Natural killer cell treated with Interleukin-12 subunit alpha and Interleukin-12 subunit beta and Interleukin-15 and Interleukin-18, amount 100 ng/mL, for 72 hours (primary cell): ENCODE data around the gene SCLT1. TPM values are rescaled to one million over a fixed set of nuclear protein-coding genes. Genes with fewer than 3 reads are reported as not detected.
"Not testable (repeated sequence)": the region's sequence is repeated elsewhere in the genome, so short reads cannot be mapped to it uniquely, and the experiment has no call there.

Experiments
- ATAC-seq, 2 donors: fragments of 150-1000 bp; cut with Tn5 transposase in 1 of 2; sonication (Bioruptor Pico), chemical (Tn5 transposase) in 1 of 2; 2 replicates each; pipeline ENCODE4 v1.10.0; 2021
- DNase-seq: peaks from one replicate; pipeline ENCODE4 v3.0.0; 2022; ENCODE audit warnings: low spot score
- H3K27ac Mint-ChIP-seq, 2 donors: 1 replicate in 1 of 2; 2 replicates in 1 of 2; pipeline ENCODE4 v1.8.0; 2022; ENCODE audit warnings: mixed read lengths in 2 of 2, mild to moderate bottlenecking in 1 of 2, moderate library complexity in 1 of 2
- H3K27me3 Mint-ChIP-seq, 2 donors: 1 replicate in 1 of 2; 2 replicates in 1 of 2; pipeline ENCODE4 v1.8.0; 2022; ENCODE audit warnings: mixed read lengths in 2 of 2
- H3K36me3 Mint-ChIP-seq: one replicate; pipeline ENCODE4 v1.8.0; 2022; ENCODE audit warnings: mixed read lengths
- H3K4me1 Mint-ChIP-seq, 2 donors: 1 replicate in 1 of 2; 2 replicates in 1 of 2; pipeline ENCODE4 v1.8.0; 2022; ENCODE audit warnings: low read depth in 2 of 2, mixed read lengths in 2 of 2, mild to moderate bottlenecking in 1 of 2
- H3K4me3 Mint-ChIP-seq: one replicate; pipeline ENCODE4 v1.8.0; 2022; ENCODE audit warnings: mixed read lengths
- H3K9me3 Mint-ChIP-seq: 2 replicates; pipeline ENCODE4 v1.8.0; 2022; ENCODE audit warnings: mixed read lengths
- total RNA-seq, 2 donors: library from RNA; stranded (reverse); gene quantifications; one replicate each; pipeline ENCODE4 v1.2.3, GENCODE V29; 2022

Gene SCLT1
- total RNA-seq, result 10 to 100 TPM; 29.6 to 38.0 TPM

DNA sequence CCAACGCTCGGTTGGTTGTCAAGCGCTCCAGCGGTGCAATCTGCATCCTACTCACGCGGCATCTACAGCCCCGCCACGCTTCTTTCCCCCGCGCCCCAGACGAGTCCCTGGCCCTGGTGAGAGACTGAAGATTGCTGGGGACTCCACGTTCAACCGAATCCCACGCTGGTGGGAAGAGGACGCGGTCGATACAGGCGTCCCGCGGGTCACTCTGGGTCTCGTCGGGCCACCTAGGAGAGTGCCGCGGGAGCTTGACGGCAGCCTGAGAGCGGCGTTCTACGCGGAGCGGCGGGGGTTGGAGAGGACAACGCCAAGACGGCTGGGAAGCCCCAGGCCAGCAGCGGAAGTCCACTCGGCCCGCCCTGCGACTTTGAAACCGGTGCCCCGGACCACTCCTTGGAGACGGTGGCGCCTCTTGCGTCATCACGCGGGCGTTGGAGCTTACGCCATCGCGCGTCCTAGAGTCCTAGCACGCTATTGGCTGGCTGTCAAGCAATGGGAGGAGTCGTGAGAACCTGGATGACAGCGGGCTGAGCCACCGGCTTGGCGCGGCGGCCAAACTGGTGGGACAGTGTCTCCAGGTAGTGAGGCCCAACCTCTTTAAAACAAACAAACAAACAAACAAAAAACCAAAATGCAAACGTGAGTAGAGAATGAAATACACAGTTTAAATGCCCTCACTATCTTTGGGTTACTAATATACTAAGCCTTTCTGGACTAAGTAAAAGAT lies at the start of gene SCLT1:
TSS of gene SCLT1 (minus strand) at position 349 of the 730 bp plus-strand sequence. CDS start 436 bp downstream, outside the sequence.
- peak; percentile 97 for ATAC-seq
- Mint-ChIP-seq H3K36me3 (no peaks in the 10 kb centered on the region), H3K4me1 (peaks cover 30 to 36% of the 10 kb centered on the region in 2 donors), H3K27ac (no peak within 1 kb of the TSS), H3K27me3 (no peaks in the 10 kb centered on the region), H3K4me3 (no peak within 1 kb of the TSS), H3K9me3 (no peaks in the 10 kb centered on the region)
- DNase-seq, result peak; percentile 99

DNA sequence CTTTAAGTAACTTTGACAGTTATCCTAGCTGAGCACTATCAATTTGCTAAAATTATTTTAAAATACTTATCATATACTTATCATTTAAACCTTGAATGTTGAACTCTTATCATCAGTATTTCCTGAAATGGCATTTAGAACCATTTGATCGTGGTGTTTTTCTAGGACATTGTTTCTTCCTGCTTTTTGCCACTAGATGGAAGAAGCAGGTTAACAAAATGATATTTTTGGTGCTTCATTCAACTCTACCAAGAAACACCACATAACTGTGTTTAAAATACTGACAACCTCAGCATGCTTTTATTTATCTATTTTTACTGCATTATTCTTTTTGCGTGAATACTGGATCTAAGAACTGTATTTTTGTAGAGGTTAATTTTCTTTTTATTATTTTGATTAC lies 47.2 kb upstream of the SCLT1 start:
- H3K4me1 Mint-ChIP-seq, result no peaks in the 10 kb centered on the region
- ATAC-seq (no peak), DNase-seq (no peak)
- H3K27me3 Mint-ChIP-seq, result peaks cover 10 to 13% of the 10 kb centered on the region in 2 donors
- no peak overlapping the region for H3K4me3 Mint-ChIP-seq
- H3K9me3 Mint-ChIP-seq, result no peaks in the 10 kb centered on the region
- H3K27ac Mint-ChIP-seq, result no peak overlapping the region
- no peaks in the 10 kb centered on the region for H3K36me3 Mint-ChIP-seq

DNA sequence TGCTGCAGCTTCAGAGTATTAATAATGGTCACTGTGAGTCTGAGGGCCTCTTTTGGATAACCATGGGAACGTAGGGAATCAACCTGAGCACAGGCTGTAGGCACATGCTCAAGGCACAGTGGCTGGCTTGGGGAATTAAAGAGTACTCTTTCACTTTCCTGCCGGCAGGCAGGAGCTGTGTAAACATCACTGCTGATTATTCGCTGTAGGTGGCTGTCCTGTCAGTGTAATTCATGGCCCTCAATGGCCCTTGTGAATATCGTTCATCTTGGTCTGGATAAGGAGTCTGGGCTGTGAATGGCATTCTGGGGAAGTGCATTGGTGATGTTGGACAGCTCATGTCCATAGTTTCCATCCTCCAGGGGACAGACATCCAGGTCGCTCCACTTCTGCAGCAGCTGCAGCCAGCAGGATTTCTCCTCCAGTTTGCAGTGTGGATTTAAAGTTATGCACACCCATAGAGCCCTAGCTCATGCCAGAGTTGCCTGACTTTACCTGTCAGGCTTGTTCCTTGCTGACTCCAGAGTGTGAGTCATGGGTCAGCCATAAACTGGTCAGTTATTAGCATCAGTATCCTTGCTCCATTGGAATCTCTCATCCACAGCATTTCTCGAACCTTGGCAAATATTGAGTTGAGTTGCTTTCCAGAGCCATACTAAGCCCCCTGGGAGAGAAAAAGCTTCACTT lies 45.6 kb upstream of the SCLT1 start:
- no peaks in the 10 kb centered on the region for H3K9me3 Mint-ChIP-seq
- ATAC-seq (peak in 1 of 2 donors; percentile 25), DNase-seq (no peak)
- H3K36me3 Mint-ChIP-seq, result no peaks in the 10 kb centered on the region
- H3K27me3 Mint-ChIP-seq, result peaks cover 0 to 4% of the 10 kb centered on the region in 2 donors
- no peak overlapping the region for H3K27ac Mint-ChIP-seq
- H3K4me1 Mint-ChIP-seq, result no peaks in the 10 kb centered on the region
- H3K4me3 Mint-ChIP-seq, result no peak overlapping the region

DNA sequence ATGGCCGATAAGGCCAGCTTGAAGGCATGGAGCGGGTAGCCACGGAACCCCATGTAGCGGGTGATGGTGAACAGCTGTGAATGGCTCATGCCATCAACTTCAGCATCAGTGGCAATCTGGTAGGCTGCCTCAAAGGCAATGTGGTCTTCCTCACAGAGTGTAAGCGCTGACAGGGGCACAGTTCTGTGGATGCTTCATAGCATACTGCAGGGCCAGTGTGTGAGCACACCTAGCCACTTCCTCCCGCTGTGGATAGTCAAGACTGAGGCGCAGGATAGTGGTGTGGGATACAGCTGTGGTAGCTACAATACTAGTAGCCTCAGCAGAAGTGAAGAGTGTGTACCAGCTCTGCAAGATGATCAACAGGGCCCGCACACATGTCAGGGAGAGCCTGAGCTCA lies 43.1 kb upstream of the SCLT1 start:
- H3K9me3 Mint-ChIP-seq, result no peaks in the 10 kb centered on the region
- no peaks in the 10 kb centered on the region for H3K4me1 Mint-ChIP-seq
- H3K4me3 Mint-ChIP-seq, result no peak overlapping the region
- no peak overlapping the region for H3K27ac Mint-ChIP-seq
- ATAC-seq (peak; percentile 44 to 57), DNase-seq (no peak)
- peaks cover 4% of the 10 kb centered on the region for H3K36me3 Mint-ChIP-seq
- H3K27me3 Mint-ChIP-seq, result peaks cover 0 to 4% of the 10 kb centered on the region in 2 donors

DNA sequence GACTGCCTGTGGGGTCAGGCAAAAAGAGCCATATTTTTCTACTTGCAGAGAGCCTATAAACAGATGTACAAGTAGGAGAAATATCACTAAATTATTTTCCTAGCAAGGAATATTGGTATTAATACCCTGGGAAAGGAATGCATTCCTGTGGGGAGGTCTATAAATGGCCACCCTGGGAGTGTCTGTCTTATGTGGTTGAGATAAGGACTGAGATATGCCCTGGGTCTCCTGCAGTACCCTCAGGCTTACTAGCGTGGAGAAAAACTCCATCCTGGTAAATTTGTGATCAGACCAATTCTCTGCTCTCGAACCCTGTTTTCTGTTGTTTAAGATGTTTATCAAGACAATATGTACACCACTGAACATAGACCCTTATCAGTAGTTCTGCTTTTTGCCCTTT lies 38.0 kb upstream of the SCLT1 start:
- peaks cover 5% of the 10 kb centered on the region for H3K36me3 Mint-ChIP-seq
- no peak for ATAC-seq

DNA sequence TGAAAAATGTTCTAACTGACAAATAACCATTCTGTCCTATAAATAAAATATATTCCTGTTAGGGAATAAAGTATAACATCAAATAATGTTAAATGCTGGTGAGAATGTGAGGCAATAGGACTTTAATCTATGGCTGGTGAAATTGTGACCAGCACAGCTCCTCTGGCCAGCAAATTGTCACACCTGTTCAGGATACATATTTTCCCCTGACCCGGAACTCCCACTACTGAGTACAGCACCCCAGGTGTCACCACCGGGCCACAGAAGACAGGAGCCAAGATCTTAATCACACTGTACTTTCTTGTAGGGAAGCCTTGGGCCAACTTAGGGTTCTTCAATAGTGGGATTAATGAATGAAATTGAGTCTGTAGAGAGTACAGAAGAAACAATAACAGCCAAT lies 35.8 kb upstream of the SCLT1 start:
- H3K4me3 Mint-ChIP-seq, result no peak overlapping the region
- no peaks in the 10 kb centered on the region for H3K4me1 Mint-ChIP-seq
- peaks cover 5% of the 10 kb centered on the region for H3K36me3 Mint-ChIP-seq
- H3K27ac Mint-ChIP-seq, result no peak overlapping the region
- ATAC-seq, result no peak
- no peaks in the 10 kb centered on the region for H3K27me3 Mint-ChIP-seq
- H3K9me3 Mint-ChIP-seq, result peaks cover 3% of the 10 kb centered on the region
- no peak for DNase-seq

More for the DNA sequence above, 38.0 kb upstream of the SCLT1 start:
- DNase-seq, result no peak
- H3K4me3 Mint-ChIP-seq, result no peak overlapping the region
- no peaks in the 10 kb centered on the region for H3K9me3 Mint-ChIP-seq
- H3K27ac Mint-ChIP-seq, result no peak overlapping the region
- H3K4me1 Mint-ChIP-seq, result no peaks in the 10 kb centered on the region
- H3K27me3 Mint-ChIP-seq, result peaks cover 0 to 2% of the 10 kb centered on the region in 2 donors

DNA sequence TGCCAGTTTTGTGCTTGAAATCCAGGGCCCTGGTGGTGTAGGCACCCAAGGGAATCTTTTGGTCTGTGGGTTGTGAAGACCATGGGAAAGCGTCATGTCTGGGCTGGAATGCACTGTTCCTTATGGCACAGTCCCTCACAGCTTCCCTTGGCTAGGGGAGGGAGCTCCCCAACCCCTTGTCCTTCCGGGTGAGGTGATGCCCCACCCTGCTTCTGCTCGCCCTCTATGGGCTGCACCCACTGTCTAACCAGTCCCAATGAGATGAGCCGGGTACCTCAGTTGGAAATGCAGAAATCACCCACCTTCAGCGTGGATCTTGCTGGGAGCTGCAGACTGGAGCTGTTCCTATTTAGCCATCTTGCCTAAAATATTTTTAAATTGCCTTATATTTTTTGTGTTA lies 33.3 kb upstream of the SCLT1 start:
- H3K4me1 Mint-ChIP-seq, DNase-seq, H3K27ac Mint-ChIP-seq, H3K4me3 Mint-ChIP-seq, ATAC-seq, H3K9me3 Mint-ChIP-seq, H3K27me3 Mint-ChIP-seq: not testable (repeated sequence)
- H3K36me3 Mint-ChIP-seq, result peaks cover 11% of the 10 kb centered on the region

DNA sequence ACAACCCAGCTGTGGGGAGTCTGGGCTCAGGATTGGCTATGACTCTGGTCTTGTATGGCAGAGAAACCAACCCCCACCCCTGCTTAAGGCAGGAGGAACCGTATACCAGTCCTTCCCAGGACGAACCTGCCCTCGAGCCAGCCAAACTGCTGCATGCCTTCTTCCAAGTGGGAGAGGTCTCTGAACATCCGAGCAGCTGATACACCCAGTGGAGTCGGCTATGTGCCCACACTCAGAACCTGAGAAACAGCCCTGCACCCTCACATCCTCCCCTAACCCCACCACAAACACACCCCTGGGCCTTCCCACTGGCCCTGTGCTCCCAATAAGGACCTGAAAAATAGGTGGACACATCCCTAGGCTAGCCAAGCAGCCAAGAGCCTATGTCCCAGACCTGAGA lies 24.4 kb upstream of the SCLT1 start:
- DNase-seq (no peak), ATAC-seq (peak in 1 of 2 donors; percentile 20)
- Mint-ChIP-seq H3K4me1 (no peaks in the 10 kb centered on the region), H3K27ac (no peak overlapping the region), H3K27me3 (no peaks in the 10 kb centered on the region), H3K4me3 (no peak overlapping the region), H3K36me3 (no peaks in the 10 kb centered on the region), H3K9me3 (no peaks in the 10 kb centered on the region)

DNA sequence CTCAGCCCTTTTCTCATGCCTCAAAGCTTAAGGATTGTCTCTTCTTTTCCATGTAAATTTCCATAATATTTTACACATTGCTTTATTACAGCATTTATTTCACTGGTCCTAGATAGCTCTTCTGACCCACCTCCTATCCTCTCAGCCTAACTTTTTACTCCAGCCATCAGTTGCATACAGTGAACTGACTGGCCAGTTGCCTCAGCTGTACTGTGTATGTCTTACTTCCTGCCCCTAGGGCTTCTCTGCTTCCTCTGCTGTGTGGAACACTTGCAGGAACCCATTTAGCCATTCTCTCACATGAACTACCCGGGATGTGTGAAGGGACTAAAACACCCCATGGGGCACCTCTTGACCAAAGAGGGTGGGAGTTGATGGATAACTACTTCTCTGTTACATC lies 20.6 kb upstream of the SCLT1 start:
- Mint-ChIP-seq H3K27me3 (no peaks in the 10 kb centered on the region), H3K36me3 (peaks cover 6% of the 10 kb centered on the region), H3K4me1 (no peaks in the 10 kb centered on the region), H3K9me3 (no peaks in the 10 kb centered on the region), H3K4me3 (no peak overlapping the region), H3K27ac (no peak overlapping the region)
- DNase-seq, result no peak
- no peak for ATAC-seq

DNA sequence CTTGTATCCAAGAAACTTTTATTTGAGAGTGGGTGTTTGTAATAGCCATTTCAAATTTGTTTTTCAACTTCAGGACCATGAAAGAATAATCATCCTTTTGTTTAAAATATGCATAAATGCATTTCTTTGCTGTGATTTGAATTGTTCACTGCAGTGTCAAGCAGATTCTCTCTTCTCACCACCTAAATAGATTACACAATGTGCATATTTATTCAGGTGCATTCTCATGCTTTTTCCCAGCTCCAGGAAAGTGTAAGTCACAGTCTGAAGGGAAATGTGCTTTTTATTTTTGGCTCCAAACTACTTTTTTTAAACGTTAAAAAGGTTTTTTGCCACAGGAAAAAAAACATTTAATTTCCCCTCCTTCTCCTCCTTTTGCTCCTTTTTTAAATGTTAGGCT lies 20.1 kb upstream of the SCLT1 start:
- no peak overlapping the region for H3K4me3 Mint-ChIP-seq
- H3K4me1 Mint-ChIP-seq, result no peaks in the 10 kb centered on the region
- DNase-seq (no peak), ATAC-seq (no peak)
- no peak overlapping the region for H3K27ac Mint-ChIP-seq
- H3K27me3 Mint-ChIP-seq, result no peaks in the 10 kb centered on the region
- H3K9me3 Mint-ChIP-seq, result no peaks in the 10 kb centered on the region
- peaks cover 6% of the 10 kb centered on the region for H3K36me3 Mint-ChIP-seq

DNA sequence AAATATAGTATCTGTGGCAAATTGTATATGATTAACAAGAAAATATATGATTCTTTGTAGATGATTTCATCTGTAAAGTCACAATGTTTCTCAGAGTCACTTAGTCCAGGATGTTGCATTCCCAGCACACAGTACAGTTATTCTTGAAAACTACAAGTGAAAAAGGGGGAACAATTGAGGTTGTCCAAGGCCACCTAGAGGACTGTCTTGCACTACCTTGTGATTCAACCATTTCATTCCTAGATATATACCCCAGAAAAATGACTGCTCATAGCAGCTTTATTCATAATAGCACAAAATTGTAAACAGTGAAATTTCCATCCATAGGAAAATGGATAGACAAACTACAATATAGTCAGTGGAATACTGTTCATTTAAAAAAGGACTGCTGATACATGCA lies 18.6 kb upstream of the SCLT1 start:
- no peaks in the 10 kb centered on the region for H3K9me3 Mint-ChIP-seq
- H3K4me3 Mint-ChIP-seq, result no peak overlapping the region
- H3K4me1 Mint-ChIP-seq, result no peaks in the 10 kb centered on the region
- no peaks in the 10 kb centered on the region for H3K27me3 Mint-ChIP-seq
- no peak overlapping the region for H3K27ac Mint-ChIP-seq
- peaks cover 6% of the 10 kb centered on the region for H3K36me3 Mint-ChIP-seq
- ATAC-seq, result no peak
- no peak for DNase-seq

DNA sequence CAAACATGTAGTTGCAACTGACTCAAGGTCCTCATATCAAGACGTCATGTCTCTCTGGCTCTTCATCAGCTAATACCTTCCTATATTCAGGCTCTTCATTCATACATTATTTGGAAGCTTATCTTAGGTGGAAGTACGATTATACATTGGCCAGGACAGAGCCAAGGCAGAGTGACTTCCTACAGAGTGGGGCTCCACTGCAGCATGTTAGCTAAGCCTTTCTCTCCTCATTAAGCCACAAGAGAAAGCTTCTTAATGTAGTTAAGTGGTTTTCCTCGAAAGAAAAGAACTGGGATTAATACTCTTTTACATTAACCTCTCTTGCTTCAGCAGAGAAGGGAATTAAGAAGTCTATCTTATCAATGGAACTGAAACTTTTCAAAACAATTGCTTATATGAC lies 17.6 kb upstream of the SCLT1 start:
- Mint-ChIP-seq H3K9me3 (no peaks in the 10 kb centered on the region), H3K27me3 (no peaks in the 10 kb centered on the region), H3K36me3 (peaks cover 6% of the 10 kb centered on the region), H3K27ac (no peak overlapping the region), H3K4me3 (no peak overlapping the region), H3K4me1 (no peaks in the 10 kb centered on the region)
- DNase-seq (no peak), ATAC-seq (no peak)

DNA sequence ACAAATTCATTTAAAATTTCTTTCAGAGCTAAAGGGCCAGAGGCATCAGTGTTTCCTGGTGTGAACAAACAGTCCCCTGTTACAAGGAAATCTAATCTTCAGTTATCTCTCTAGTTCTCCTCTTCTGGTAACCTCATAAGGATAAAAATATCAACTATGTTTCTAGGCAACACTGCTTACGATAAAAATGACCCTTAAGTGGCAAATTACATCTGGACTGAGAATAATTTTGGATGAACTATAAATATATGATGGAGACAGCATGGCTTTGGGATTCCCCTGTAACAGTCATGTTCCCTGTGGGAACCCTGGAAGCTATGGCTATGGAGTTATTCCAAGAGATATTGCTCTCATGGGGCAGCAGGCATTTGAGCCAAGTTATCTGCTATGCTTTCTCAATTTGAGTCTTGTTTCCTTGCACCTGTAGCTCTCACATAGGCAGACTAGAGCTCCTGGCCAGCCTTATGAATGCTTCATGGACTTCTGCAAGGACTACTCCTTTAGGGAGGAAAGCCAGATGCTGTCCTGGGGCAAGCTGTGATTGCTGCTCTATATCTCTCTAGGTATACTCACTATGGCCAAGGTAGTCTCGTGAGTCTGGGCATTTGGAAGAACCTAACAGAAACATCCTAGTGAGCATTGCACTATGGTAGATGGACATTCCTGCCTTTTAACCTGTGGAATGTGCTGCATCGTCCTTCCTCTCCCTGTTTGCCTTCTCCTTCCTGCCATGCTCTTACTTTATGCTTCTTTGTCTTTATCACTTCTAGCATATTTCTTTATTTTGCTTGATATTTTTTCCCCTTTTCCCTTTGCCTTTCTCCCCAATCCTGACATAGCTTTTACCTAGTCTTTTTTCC lies 16.9 kb upstream of the SCLT1 start:
- no peak for DNase-seq
- H3K27ac Mint-ChIP-seq, result no peak overlapping the region
- no peaks in the 10 kb centered on the region for H3K4me1 Mint-ChIP-seq
- no peaks in the 10 kb centered on the region for H3K9me3 Mint-ChIP-seq
- ATAC-seq, result no peak
- H3K27me3 Mint-ChIP-seq, result no peaks in the 10 kb centered on the region
- no peak overlapping the region for H3K4me3 Mint-ChIP-seq
- peaks cover 6% of the 10 kb centered on the region for H3K36me3 Mint-ChIP-seq

DNA sequence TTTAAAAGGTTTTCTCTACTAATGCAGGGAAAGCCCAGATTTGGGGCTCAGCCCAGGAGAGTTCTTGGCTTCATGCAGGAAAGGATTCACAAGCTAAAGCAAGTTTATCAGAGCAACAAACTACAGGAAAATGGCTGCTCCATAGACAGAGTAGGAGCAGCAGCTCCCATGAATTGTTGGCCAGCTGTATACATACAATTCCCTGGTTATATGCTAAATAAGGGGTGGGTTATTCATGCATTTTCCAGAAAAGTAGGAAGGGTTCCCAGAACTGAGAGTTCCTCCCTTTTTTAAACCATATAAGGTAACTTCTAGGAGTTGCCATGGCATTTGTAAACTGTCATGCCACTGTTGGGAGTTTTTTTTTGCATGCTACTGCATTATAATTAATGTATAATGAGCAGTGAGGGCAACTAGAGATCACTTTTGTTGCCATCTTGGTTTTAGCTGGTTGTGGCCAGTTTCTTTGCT lies 5.2 kb upstream of the SCLT1 start:
- Mint-ChIP-seq H3K27ac (no peak overlapping the region), H3K36me3 (peaks cover 5% of the 10 kb centered on the region), H3K27me3 (no peaks in the 10 kb centered on the region), H3K4me3 (no peak overlapping the region), H3K9me3 (no peaks in the 10 kb centered on the region), H3K4me1 (peaks cover 20% of the 10 kb centered on the region in 2 donors)
- ATAC-seq, result no peak
- no peak for DNase-seq
